Measurements from ENCODE around the gene AFDN. TPM values are rescaled to one million over a fixed set of nuclear protein-coding genes. Genes with fewer than 3 reads are reported as not detected.

AFDN gene
- total and polyA plus RNA-seq, 10 of the 15 experiments (the other 5 are each of a cell fraction or from before 2014, with no cell fraction given), result 5.7 to 68.2 (median 45.1) TPM

- CTCF ChIA-PET, result interaction anchor here (0.7 to 2.4 kb wide), 2 partner anchors 30 to 1180 kb away, joined by 3 to 5 read pairs; no protein-coding TSS in a partner anchor
- H3K79me2 ChIP-seq (ENCODE audit: control insufficient read depth, insufficient read depth, low read length), result peaks cover 25% of the 10 kb centered on the region
- POLR2A ChIA-PET, result interaction anchor here (1.0 to 1.1 kb wide), 2 partner anchors 12 to 28 kb away, joined by 3 read pairs; no protein-coding TSS in a partner anchor
- intact Hi-C loops (cut with micrococcal nuclease; ENCODE audit: unreplicated experiment), result no loop called here
- TF ChIP-seq KAT2A (conservative IDR thresholded peaks at IDR 0.05; ENCODE audit: control insufficient read depth, low read depth, low read length) (no peak), BHLHE40 (IDR thresholded peaks at IDR 0.05; ENCODE audit: borderline replicate concordance in 1 of 2, low read depth in 2 of 2, low read length in 1 of 2) (no peak), MYB (IDR thresholded peaks at IDR 0.05; ENCODE audit: borderline replicate concordance, low read depth, low read length) (no peak), ZSCAN29 (IDR thresholded peaks at IDR 0.05) (no peak)
- no peak overlapping the region for H3K9ac ChIP-seq (ENCODE audit: control insufficient read depth, insufficient read depth, low read length)
- BruUV-seq (replicated peaks), result no TSS peak
- no peaks in the 10 kb centered on the region for H3K9me3 ChIP-seq (replicated peaks; ENCODE audit: control insufficient read depth, insufficient read depth, low read length)
- no peaks in the 10 kb centered on the region; the same call in 1 of the 2 replicates for H3K4me1 ChIP-seq (ENCODE audit: control insufficient read depth, insufficient read depth, low read length)
- DNase-seq (ENCODE audit: low read depth, low spot score) (no peak), ATAC-seq (no peak), FAIRE-seq (no peak)
- no peak overlapping the region for H3K4me3 ChIP-seq
- H3K27me3 ChIP-seq (replicated peaks in 1 of 2; ENCODE audit: control insufficient read depth in 2 of 2, insufficient read depth in 2 of 2, low read length in 1 of 2), result no peaks in the 10 kb centered on the region
- no peak overlapping the region for H3K4me2 ChIP-seq (ENCODE audit: control insufficient read depth, insufficient read depth)
- H4K20me1 ChIP-seq (ENCODE audit: control insufficient read depth, insufficient read depth), result no peaks in the 10 kb centered on the region
- in situ Hi-C loops (cut with MboI), result no loop called here
- no peak overlapping the region for H2AFZ ChIP-seq (ENCODE audit: control insufficient read depth, low read depth, low read length)
- SMC1A ChIA-PET (ENCODE audit: uncharacterized antibody, unreplicated experiment), result interaction anchor here (0.7 to 8.0 kb wide), 4 partner anchors 19 to 1507 kb away, joined by 3 to 58 read pairs (median 3); no protein-coding TSS in a partner anchor
- WGBS (ENCODE audit: insufficient coverage, insufficient replicate concordance, low lambda C conversion rate, missing lambda C conversion rate), result 100% methylated on average over 1 of the region's 1 CpG
- RAD21 ChIA-PET (ENCODE audit: unreplicated experiment), result no interaction called here
- no peak overlapping the region for H3K27ac ChIP-seq (ENCODE audit: control insufficient read depth, insufficient read depth)
- no peaks in the 10 kb centered on the region for H3K36me3 ChIP-seq (ENCODE audit: control insufficient read depth in 2 of 2, insufficient read depth in 2 of 2, low read length in 1 of 2)
Measured at GRCh38 chr6:167858086-167858591, 31.4 kb downstream of the AFDN start.

DNA sequence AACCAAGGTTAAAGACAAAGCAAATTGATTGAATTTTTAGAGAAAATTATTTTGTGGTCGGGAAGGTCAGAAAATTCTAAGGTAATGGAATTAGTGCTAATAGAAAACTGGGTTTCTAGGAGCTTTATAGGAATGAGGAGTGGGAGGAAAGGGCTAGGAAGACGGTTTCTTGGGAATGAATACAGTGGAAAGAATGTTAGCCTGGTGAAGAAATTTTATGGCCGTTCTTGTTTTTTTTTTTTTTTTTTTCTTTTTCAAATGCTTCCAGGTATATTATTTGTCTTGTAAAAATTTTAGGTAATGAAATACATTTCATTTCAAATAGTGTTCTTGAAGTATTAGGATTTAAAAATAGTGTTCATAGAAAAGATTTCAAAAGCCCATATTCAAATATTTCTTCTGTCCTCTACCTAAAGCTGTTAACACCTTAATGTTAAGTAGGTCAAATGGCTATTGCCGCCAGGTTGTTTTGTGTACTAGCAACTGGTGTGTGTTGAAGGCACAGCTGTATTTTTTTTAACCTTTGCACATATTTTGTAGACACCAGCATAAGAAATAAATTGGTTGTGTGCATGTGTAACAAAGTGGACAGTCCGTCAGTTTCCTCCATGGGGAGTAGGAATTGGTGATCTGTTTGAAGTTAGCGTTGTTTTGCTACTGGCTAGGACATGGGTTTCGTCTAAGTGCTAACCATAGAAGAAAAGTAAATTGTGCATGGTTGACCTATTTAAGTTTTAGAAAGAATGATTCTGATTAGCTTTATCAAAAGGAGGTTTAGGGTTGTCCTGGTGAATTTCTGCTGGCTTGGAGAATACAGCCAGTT lies 32.3 kb downstream of the AFDN start:
- 60% methylated on average over 7 of the region's 7 CpGs for WGBS (ENCODE audit: insufficient coverage, insufficient replicate concordance, low lambda C conversion rate, missing lambda C conversion rate)
- intact Hi-C loops (cut with micrococcal nuclease; ENCODE audit: unreplicated experiment) (no loop called here), in situ Hi-C loops (cut with MboI) (no loop called here)
- FAIRE-seq, result no peak
- Histone ChIP-seq H3K9me3 (replicated peaks; ENCODE audit: control insufficient read depth, insufficient read depth, low read length) (no peaks in the 10 kb centered on the region), H3K79me2 (ENCODE audit: control insufficient read depth, insufficient read depth, low read length) (peaks cover 22% of the 10 kb centered on the region), H3K27ac (ENCODE audit: control insufficient read depth, insufficient read depth) (no peak overlapping the region), H3K4me1 (ENCODE audit: control insufficient read depth, insufficient read depth, low read length) (no peaks in the 10 kb centered on the region; the same call in 1 of the 2 replicates), H3K4me2 (ENCODE audit: control insufficient read depth, insufficient read depth) (no peak overlapping the region), H4K20me1 (ENCODE audit: control insufficient read depth, insufficient read depth) (no peaks in the 10 kb centered on the region), H3K27me3 (replicated peaks in 1 of 2; ENCODE audit: control insufficient read depth in 2 of 2, insufficient read depth in 2 of 2, low read length in 1 of 2) (no peaks in the 10 kb centered on the region), H3K4me3 (no peak overlapping the region), H2AFZ (ENCODE audit: control insufficient read depth, low read depth, low read length) (no peak overlapping the region), H3K9ac (ENCODE audit: control insufficient read depth, insufficient read depth, low read length) (no peak overlapping the region), H3K36me3 (ENCODE audit: control insufficient read depth in 2 of 2, insufficient read depth in 2 of 2, low read length in 1 of 2) (no peaks in the 10 kb centered on the region)
- no TSS peak for BruUV-seq (replicated peaks)
- RAD21 ChIA-PET (ENCODE audit: unreplicated experiment), result interaction anchor here (0.9 kb wide), 1 partner anchor 28 kb away, joined by 5 read pairs; no protein-coding TSS in a partner anchor
- no peak for ATAC-seq
- SMC1A ChIA-PET (ENCODE audit: uncharacterized antibody, unreplicated experiment), result interaction anchor here (0.7 to 8.0 kb wide), 8 partner anchors 11 to 1507 kb away, joined by 3 to 58 read pairs (median 4); no protein-coding TSS in a partner anchor
- CTCF ChIA-PET, result interaction anchor here (0.7 to 2.4 kb wide), 4 partner anchors 9 to 1181 kb away, joined by 3 to 5 read pairs (median 3); no protein-coding TSS in a partner anchor
- POLR2A ChIA-PET, result interaction anchor here (0.6 to 1.0 kb wide), 4 partner anchors 17 to 186 kb away, joined by 3 to 9 read pairs (median 5); no protein-coding TSS in a partner anchor
- DNase-seq (ENCODE audit: low read depth, low spot score), result no peak
- TF ChIP-seq ZNF217 (IDR thresholded peaks at IDR 0.05), result no peak
- TF ChIP-seq TCF7 (IDR thresholded peaks at IDR 0.05; ENCODE audit: borderline replicate concordance), result no peak
- TF ChIP-seq DPF2 (IDR thresholded peaks at IDR 0.05), result no peak
- TF ChIP-seq STAT3 (IDR thresholded peaks at IDR 0.05; ENCODE audit: low read depth, low read length), result no peak
- TF ChIP-seq HCFC1 (IDR thresholded peaks at IDR 0.05; ENCODE audit: low read length), result no peak
- TF ChIP-seq, protein P1, sequence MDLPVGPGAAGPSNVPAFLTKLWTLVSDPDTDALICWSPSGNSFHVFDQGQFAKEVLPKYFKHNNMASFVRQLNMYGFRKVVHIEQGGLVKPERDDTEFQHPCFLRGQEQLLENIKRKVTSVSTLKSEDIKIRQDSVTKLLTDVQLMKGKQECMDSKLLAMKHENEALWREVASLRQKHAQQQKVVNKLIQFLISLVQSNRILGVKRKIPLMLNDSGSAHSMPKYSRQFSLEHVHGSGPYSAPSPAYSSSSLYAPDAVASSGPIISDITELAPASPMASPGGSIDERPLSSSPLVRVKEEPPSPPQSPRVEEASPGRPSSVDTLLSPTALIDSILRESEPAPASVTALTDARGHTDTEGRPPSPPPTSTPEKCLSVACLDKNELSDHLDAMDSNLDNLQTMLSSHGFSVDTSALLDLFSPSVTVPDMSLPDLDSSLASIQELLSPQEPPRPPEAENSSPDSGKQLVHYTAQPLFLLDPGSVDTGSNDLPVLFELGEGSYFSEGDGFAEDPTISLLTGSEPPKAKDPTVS (IDR thresholded peaks at IDR 0.05; ENCODE audit: low read depth, low read length), result no peak
- no peak for TF ChIP-seq CHD4 (IDR thresholded peaks at IDR 0.05)
- TF ChIP-seq TCF3 (IDR thresholded peaks at IDR 0.05; ENCODE audit: borderline replicate concordance, insufficient read depth, low read depth, low read length), result no peak

All from GM12878 (cell line).